HCT116 (cell line): Measurements from ENCODE around the gene ATXN1. TPM values are rescaled to one million over a fixed set of nuclear protein-coding genes. Genes with fewer than 3 reads are reported as not detected.

Experiments
- ATAC-seq: fragments of 200-7000 bp; cut with Tn5 transposase; 2 replicates; pipeline ENCODE4 v1.9.1; 2020; ENCODE audit warnings: mild to moderate bottlenecking, moderate library complexity
- BruUV-seq: library from RNA; stranded (reverse); fragments of 400-500 nt; replicated peaks from 2 replicates; lab custom pipeline; 2021; lab: Mats Ljungman, UMichigan
- CTCF ChIA-PET: fragments of 300-600 bp; sonication (Branson Sonifier 250); formaldehyde crosslinking; loops from one replicate; lab custom pipeline; 2021; ENCODE audit warnings: antibody characterized with exemption; lab: Charles Lee
- POLR2A ChIA-PET: fragments of 300-600, 350-600 bp; sonication (Branson Sonifier 250); formaldehyde crosslinking; loops from one replicate; lab custom pipeline; 2021; ENCODE audit warnings: antibody characterized with exemption; lab: Charles Lee
- RAD21 ChIA-PET, 2 experiments: fragments of 300-600 bp; sonication (Branson Sonifier 250); formaldehyde crosslinking; loops; one replicate each; lab custom pipeline; 2023; ENCODE audit warnings: low total read pairs in 2 of 2; ENCODE audit not compliant: uncharacterized antibody in 2 of 2, unreplicated experiment in 2 of 2, low non-redundant PET in 1 of 2; lab: Charles Lee
- DNase-seq: peaks from one replicate; pipeline ENCODE4 v3.0.0-alpha.2; 2010; ENCODE audit warnings: low read depth, low spot score
- H2AFZ ChIP-seq: fragments of 200-600 bp; shearing (Covaris generic), sonication (generic); 2 replicates; pipeline ENCODE4 v1.6.1; 2017; ENCODE audit warnings: low read depth, mixed run types, mixed read lengths, antibody characterized with exemption, low read length; ENCODE audit not compliant: poor library complexity, severe bottlenecking
- H3K27ac ChIP-seq: 2 replicates; pipeline ENCODE4 v1.5.1; 2012; ENCODE audit warnings: low read depth, low read length
- H3K27me3 ChIP-seq: fragments of 200-600 bp; sonication (generic); 2 replicates; pipeline ENCODE4 v1.6.1; 2016; ENCODE audit warnings: mixed run types, low read length, mixed read lengths; ENCODE audit not compliant: insufficient read depth
- H3K36me3 ChIP-seq, 2 experiments: fragments of 200-500 bp in 1 of 2; fragments of 200-600 bp in 1 of 2; sonication (Bioruptor generic) in 1 of 2; sonication (generic) in 1 of 2; 2 replicates each; pipeline versions ENCODE4 v1.5.1 to v1.6.1; 2014 to 2016; ENCODE audit warnings: low read length in 2 of 2, inconsistent platforms in 1 of 2, mixed read lengths in 1 of 2, mixed run types in 1 of 2; ENCODE audit not compliant: insufficient read depth in 2 of 2, control insufficient read depth in 1 of 2
- H3K4me1 ChIP-seq, 2 experiments: fragments of 200-600 bp in 1 of 2; sonication (generic) in 1 of 2; 2 replicates each; pipeline versions ENCODE4 v1.5.1 to v1.6.1; 2012 to 2017; ENCODE audit warnings: low read length in 2 of 2, inconsistent platforms in 1 of 2, mild to moderate bottlenecking in 1 of 2, mixed read lengths in 1 of 2, mixed run types in 1 of 2, moderate library complexity in 1 of 2; ENCODE audit not compliant: insufficient read depth in 2 of 2, control insufficient read depth in 1 of 2
- H3K4me2 ChIP-seq: fragments of 200-600 bp; sonication (generic); 2 replicates; pipeline ENCODE4 v1.6.1; 2017; ENCODE audit warnings: mixed run types, low read length, mixed read lengths
- H3K4me3 ChIP-seq, 2 experiments: fragments of 200-600 bp in 1 of 2; sonication (generic) in 1 of 2; replicated peaks in 1 of 2; 2 replicates each; pipeline ENCODE4 v1.5.1; 2011 to 2016; ENCODE audit warnings: low read length in 2 of 2, control low read depth in 1 of 2, low read depth in 1 of 2, mild to moderate bottlenecking in 1 of 2, mixed read lengths in 1 of 2, mixed run types in 1 of 2
- H3K79me2 ChIP-seq: fragments of 200-600 bp; sonication (generic); 2 replicates; pipeline ENCODE4 v1.6.1; 2017; ENCODE audit warnings: mild to moderate bottlenecking, mixed run types, low read length, moderate library complexity, mixed read lengths; ENCODE audit not compliant: insufficient read depth
- H3K9ac ChIP-seq: fragments of 200-600 bp; sonication (generic); 2 replicates; pipeline ENCODE4 v1.6.1; 2016; ENCODE audit warnings: low read length, mixed read lengths
- H3K9me2 ChIP-seq: fragments of 200-600 bp; sonication (generic), shearing (Covaris generic); 2 replicates; pipeline ENCODE4 v1.6.1; 2017; ENCODE audit warnings: mixed run types, mild to moderate bottlenecking, moderate library complexity; ENCODE audit not compliant: insufficient read depth
- H3K9me3 ChIP-seq, 2 experiments: fragments of 200-500 bp in 1 of 2; fragments of 200-600 bp in 1 of 2; sonication (Bioruptor generic) in 1 of 2; sonication (generic) in 1 of 2; 2 replicates each; pipeline ENCODE4 v1.6.1; 2014 to 2017; ENCODE audit warnings: low read length in 2 of 2, mixed read lengths in 2 of 2, inconsistent platforms in 1 of 2, low read depth in 1 of 2, mild to moderate bottlenecking in 1 of 2, mixed run types in 1 of 2, moderate library complexity in 1 of 2; ENCODE audit not compliant: control insufficient read depth in 1 of 2, insufficient read depth in 1 of 2
- H4K20me1 ChIP-seq: fragments of 200-600 bp; sonication (generic), shearing (Covaris generic); 2 replicates; pipeline ENCODE4 v1.6.1; 2017; ENCODE audit warnings: mixed run types, mild to moderate bottlenecking, moderate library complexity; ENCODE audit not compliant: insufficient read depth
- CBX3 ChIP-seq: IDR thresholded peaks from 2 replicates; pipeline ENCODE4 v1.6.1; 2012; ENCODE audit warnings: low read depth
- EZH2 ChIP-seq: fragments of 200-600 bp; sonication (generic); IDR thresholded peaks from 2 replicates; pipeline ENCODE4 v1.6.1; 2017; ENCODE audit warnings: antibody characterized with exemption, mixed run types
- RAD21 ChIP-seq: IDR thresholded peaks from 2 replicates; pipeline ENCODE4 v1.6.1; 2012; ENCODE audit warnings: low read depth, mild to moderate bottlenecking
- SRF ChIP-seq: IDR thresholded peaks from 2 replicates; pipeline ENCODE4 v1.6.1; 2012; ENCODE audit warnings: low read depth
- ZFX ChIP-seq: fragments of 450-650 bp; IDR thresholded peaks from 2 replicates; pipeline ENCODE4 v1.6.1; 2017
- intact Hi-C: fragments of 100-400 bp; cut with micrococcal nuclease; formaldehyde crosslinking; loops from 2 replicates; pipeline ENCODE4 v1.10.0; 2022
- total RNA-seq: library from RNA; stranded (reverse); gene quantifications from one replicate; pipeline ENCODE4 v1.2.1, GENCODE V29; 2021; ENCODE audit not compliant: unreplicated experiment
- TF ChIP-seq, protein P1 (sequence below): IDR thresholded peaks from 2 replicates; pipeline ENCODE4 v1.6.1; 2012
- TF ChIP-seq, protein P2 (sequence below), 3 experiments: fragments of 200-600 bp in 1 of 3; sonication (generic) in 1 of 3; IDR thresholded peaks in 2 of 3; conservative IDR thresholded peaks in 1 of 3; 2 replicates each; pipeline ENCODE4 v1.5.1; 2012 to 2017; ENCODE audit warnings: low read depth in 2 of 3, low read length in 2 of 3, antibody characterized with exemption in 1 of 3, borderline replicate concordance in 1 of 3, control low read depth in 1 of 3, mild to moderate bottlenecking in 1 of 3, mixed read lengths in 1 of 3, mixed run types in 1 of 3, moderate library complexity in 1 of 3; ENCODE audit not compliant: insufficient read depth in 1 of 3

ATXN1 gene
- total RNA-seq, 1 experiment from 2014 or later = 21.0 TPM

DNA sequence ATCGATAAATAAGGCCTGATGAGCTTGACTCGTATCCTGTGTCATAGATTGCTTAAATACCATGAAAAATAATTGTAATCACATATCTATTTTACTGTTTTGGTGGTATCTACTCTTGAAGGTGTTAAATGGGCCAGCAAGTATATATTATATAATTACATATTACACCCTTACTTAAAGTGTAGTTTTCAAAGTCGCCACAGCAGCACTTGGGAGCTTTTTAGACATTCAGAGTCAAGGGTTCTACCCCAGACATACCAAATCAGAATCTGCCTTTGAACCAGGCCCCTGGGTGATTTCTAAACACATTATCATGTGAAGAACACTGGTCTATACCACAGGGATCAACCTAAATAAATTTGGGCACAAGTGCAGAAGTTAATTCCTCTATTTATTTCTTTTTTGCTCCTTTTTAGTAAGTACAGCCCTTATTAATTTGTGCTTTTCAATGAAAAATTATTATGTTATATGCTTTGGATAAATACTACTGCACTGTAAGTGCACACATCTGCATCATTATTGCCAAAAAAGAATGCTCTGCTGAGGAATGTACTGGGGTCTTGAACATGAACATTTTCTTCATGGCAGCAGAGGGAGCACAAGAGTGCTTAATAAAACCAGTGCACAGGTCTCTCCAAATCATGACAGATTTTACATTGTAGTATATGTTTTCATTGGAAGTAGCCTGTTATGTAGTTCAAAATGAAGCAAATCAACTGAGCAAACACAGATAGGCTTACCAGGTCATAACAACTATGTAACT is 3.1 kb upstream of the ATXN1 start:
- peak; percentile 29; the same call in 1 of the 2 replicates for TF ChIP-seq CBX3
- no peak for TF ChIP-seq EZH2
- TF ChIP-seq RAD21 = peak; percentile 71
- TF ChIP-seq SRF = no peak
- TF ChIP-seq ZFX = no peak
- TF ChIP-seq, protein P1, sequence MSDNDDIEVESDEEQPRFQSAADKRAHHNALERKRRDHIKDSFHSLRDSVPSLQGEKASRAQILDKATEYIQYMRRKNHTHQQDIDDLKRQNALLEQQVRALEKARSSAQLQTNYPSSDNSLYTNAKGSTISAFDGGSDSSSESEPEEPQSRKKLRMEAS = 0 out of 2 replicates have a peak, but pooled peaks have one; percentile 21
- TF ChIP-seq, protein P2, sequence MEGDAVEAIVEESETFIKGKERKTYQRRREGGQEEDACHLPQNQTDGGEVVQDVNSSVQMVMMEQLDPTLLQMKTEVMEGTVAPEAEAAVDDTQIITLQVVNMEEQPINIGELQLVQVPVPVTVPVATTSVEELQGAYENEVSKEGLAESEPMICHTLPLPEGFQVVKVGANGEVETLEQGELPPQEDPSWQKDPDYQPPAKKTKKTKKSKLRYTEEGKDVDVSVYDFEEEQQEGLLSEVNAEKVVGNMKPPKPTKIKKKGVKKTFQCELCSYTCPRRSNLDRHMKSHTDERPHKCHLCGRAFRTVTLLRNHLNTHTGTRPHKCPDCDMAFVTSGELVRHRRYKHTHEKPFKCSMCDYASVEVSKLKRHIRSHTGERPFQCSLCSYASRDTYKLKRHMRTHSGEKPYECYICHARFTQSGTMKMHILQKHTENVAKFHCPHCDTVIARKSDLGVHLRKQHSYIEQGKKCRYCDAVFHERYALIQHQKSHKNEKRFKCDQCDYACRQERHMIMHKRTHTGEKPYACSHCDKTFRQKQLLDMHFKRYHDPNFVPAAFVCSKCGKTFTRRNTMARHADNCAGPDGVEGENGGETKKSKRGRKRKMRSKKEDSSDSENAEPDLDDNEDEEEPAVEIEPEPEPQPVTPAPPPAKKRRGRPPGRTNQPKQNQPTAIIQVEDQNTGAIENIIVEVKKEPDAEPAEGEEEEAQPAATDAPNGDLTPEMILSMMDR (IDR thresholded peaks at IDR 0.05 in 2 of 3, conservative IDR thresholded peaks at IDR 0.05 in 1 of 3; ENCODE audit: borderline replicate concordance in 1 of 3, insufficient read depth in 1 of 3, low read depth in 2 of 3, low read length in 2 of 3) = peak; percentile 46 to 70 (median 52); a peak in 5 of 6 replicates
- Histone ChIP-seq H3K4me3 (no peak overlapping the region), H3K9ac (peak overlapping the region; percentile 13), H3K79me2 (0 out of 2 replicates have a peak, but pooled peaks cover 3% of the 10 kb centered on the region), H3K4me1 (peaks cover 59 to 80% of the 10 kb centered on the region in 2 experiments), H3K9me2 (no peaks in the 10 kb centered on the region), H3K27ac (no peak overlapping the region), H3K4me2 (peak overlapping the region; percentile 89), H3K9me3 (no peaks in the 10 kb centered on the region), H3K27me3 (no peaks in the 10 kb centered on the region), H4K20me1 (no peaks in the 10 kb centered on the region), H2AFZ (no peak overlapping the region), H3K36me3 (no peaks in the 10 kb centered on the region)
- BruUV-seq = no TSS peak
- ATAC-seq (no peak), DNase-seq (no peak)
- ChIA-PET RAD21 (interaction anchor here in 1 of 2 experiments (1.4 kb wide), 1 partner anchor 322 kb away, joined by 5 read pairs; no protein-coding TSS in a partner anchor), CTCF (interaction anchor here (1.0 to 4.1 kb wide), 9 partner anchors 11 to 326 kb away, joined by 3 to 25 read pairs (median 7); no protein-coding TSS in a partner anchor), POLR2A (no interaction called here)
- intact Hi-C loops = loop anchor here (1.0 to 5.0 kb wide), 3 partner anchors 82 to 323 kb away; no protein-coding TSS in a partner anchor
